ENCODE measurements around the gene SLC28A2. TPM values are rescaled to one million over a fixed set of nuclear protein-coding genes. Genes with fewer than 3 reads are reported as not detected.

SLC28A2 gene
- polyA plus RNA-seq, 3 donors: not detected

DNA sequence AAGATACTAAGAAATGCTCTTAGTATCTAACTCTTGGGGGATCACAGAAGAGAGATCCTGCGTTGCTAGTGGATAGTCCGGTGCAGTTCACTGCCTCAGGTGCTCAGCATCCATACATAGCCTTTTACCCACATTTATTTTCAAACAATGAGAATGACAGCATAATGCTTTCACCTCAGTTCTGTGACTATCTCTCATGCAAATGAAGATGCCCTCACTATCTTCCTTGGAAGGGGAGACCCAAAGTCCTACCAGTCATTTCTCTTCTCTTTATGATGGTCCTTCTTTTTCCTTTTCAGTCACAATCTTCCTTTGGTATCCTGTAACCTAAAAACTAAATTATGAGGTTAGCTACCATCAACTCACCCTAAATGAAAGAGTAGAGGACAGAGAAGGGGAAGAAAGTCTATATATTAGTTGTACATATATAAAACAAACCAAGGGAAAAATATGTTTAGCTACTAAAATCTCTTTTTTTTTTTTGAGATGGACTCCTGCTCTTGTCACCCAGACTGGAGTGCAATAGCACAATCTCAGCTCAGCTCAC lies 30.9 kb upstream of the SLC28A2 start:
- Histone ChIP-seq H3K9me3 (replicated peaks in 1 of 2; ENCODE audit: control insufficient read depth in 1 of 2, insufficient read depth in 1 of 2, low read length in 2 of 2) (no peaks in the 10 kb centered on the region), H3K4me3 (replicated peaks in 1 of 3; ENCODE audit: low read depth in 2 of 3, low read length in 3 of 3) (no peak overlapping the region), H2AFZ (ENCODE audit: insufficient read depth, low read depth, low read length, poor library complexity, severe bottlenecking) (no peak overlapping the region), H3K9ac (ENCODE audit: insufficient read depth, low read length, poor library complexity, severe bottlenecking) (no peak overlapping the region), H3K4me1 (ENCODE audit: control insufficient read depth in 1 of 2, insufficient read depth in 2 of 2, low read length in 2 of 2) (no peaks in the 10 kb centered on the region), H3K79me2 (ENCODE audit: insufficient read depth, low read length) (no peaks in the 10 kb centered on the region), H3K27ac (ENCODE audit: low read depth in 1 of 2, low read length in 2 of 2) (no peak overlapping the region), H3K27me3 (ENCODE audit: control insufficient read depth in 2 of 2, insufficient read depth in 2 of 2, low read length in 2 of 2) (peaks cover 2 to 11% of the 10 kb centered on the region in 2 donors), H3K36me3 (replicated peaks in 1 of 2; ENCODE audit: control insufficient read depth in 1 of 2, insufficient read depth in 2 of 2, low read length in 2 of 2) (no peaks in the 10 kb centered on the region), H3K4me2 (replicated peaks; ENCODE audit: extremely low read depth, low read length, poor library complexity, severe bottlenecking) (no peak overlapping the region), H4K20me1 (ENCODE audit: insufficient read depth, low read length) (no peaks in the 10 kb centered on the region)
- H3K36me3 Mint-ChIP-seq: no peaks in the 10 kb centered on the region
- no peak for DNase-seq
- no peaks in the 10 kb centered on the region for H3K4me1 Mint-ChIP-seq
- WGBS (ENCODE audit: insufficient coverage): 100% methylated on average over 2 of the region's 2 CpGs
- H3K27ac Mint-ChIP-seq: no peak overlapping the region
- peaks cover 0 to 3% (median 0%) of the 10 kb centered on the region in 7 donors for H3K9me3 Mint-ChIP-seq
- no peak overlapping the region for H3K4me3 Mint-ChIP-seq
- intact Hi-C loops (cut with micrococcal nuclease): no loop called here
- no peak for TF ChIP-seq CTCF (IDR thresholded peaks at IDR 0.05)
- H3K27me3 Mint-ChIP-seq (ENCODE audit: low read depth in 3 of 3): peaks cover 5 to 18% (median 17%) of the 10 kb centered on the region in 3 donors

- 74% methylated on average over 3 of the region's 4 CpGs for WGBS (ENCODE audit: insufficient coverage)
- Mint-ChIP-seq H3K36me3 (no peaks in the 10 kb centered on the region), H3K27me3 (ENCODE audit: low read depth in 3 of 3) (peaks cover 5 to 20% (median 18%) of the 10 kb centered on the region in 3 donors), H3K4me1 (no peaks in the 10 kb centered on the region), H3K27ac (no peak overlapping the region), H3K9me3 (peaks cover 0 to 4% (median 0%) of the 10 kb centered on the region in 7 donors), H3K4me3 (no peak overlapping the region)
- intact Hi-C loops (cut with micrococcal nuclease): no loop called here
- Histone ChIP-seq H3K27ac (ENCODE audit: low read depth in 1 of 2, low read length in 2 of 2) (no peak overlapping the region), H3K9ac (ENCODE audit: insufficient read depth, low read length, poor library complexity, severe bottlenecking) (no peak overlapping the region), H3K79me2 (ENCODE audit: insufficient read depth, low read length) (no peaks in the 10 kb centered on the region), H3K4me1 (ENCODE audit: control insufficient read depth in 1 of 2, insufficient read depth in 2 of 2, low read length in 2 of 2) (no peaks in the 10 kb centered on the region), H3K4me2 (replicated peaks; ENCODE audit: extremely low read depth, low read length, poor library complexity, severe bottlenecking) (no peak overlapping the region), H2AFZ (ENCODE audit: insufficient read depth, low read depth, low read length, poor library complexity, severe bottlenecking) (no peak overlapping the region), H4K20me1 (ENCODE audit: insufficient read depth, low read length) (no peaks in the 10 kb centered on the region), H3K27me3 (ENCODE audit: control insufficient read depth in 2 of 2, insufficient read depth in 2 of 2, low read length in 2 of 2) (peaks cover 2 to 11% of the 10 kb centered on the region in 2 donors), H3K9me3 (replicated peaks in 1 of 2; ENCODE audit: control insufficient read depth in 1 of 2, insufficient read depth in 1 of 2, low read length in 2 of 2) (no peaks in the 10 kb centered on the region), H3K36me3 (replicated peaks in 1 of 2; ENCODE audit: control insufficient read depth in 1 of 2, insufficient read depth in 2 of 2, low read length in 2 of 2) (no peaks in the 10 kb centered on the region), H3K4me3 (replicated peaks in 1 of 3; ENCODE audit: low read depth in 2 of 3, low read length in 3 of 3) (no peak overlapping the region)
- no peak for DNase-seq
- no peak for TF ChIP-seq CTCF (IDR thresholded peaks at IDR 0.05)
Observed at GRCh38 chr15:45221967-45222366, 30.1 kb upstream of the SLC28A2 start.
